ENCODE results near the gene EFEMP2. TPM values are rescaled to one million over a fixed set of nuclear protein-coding genes. Genes with fewer than 3 reads are reported as not detected.

EFEMP2 gene
- total and polyA plus RNA-seq, 2 donors (not counting 3 experiments of a cell fraction or from before 2014, with no cell fraction given): 81.7 to 207 TPM

DNA sequence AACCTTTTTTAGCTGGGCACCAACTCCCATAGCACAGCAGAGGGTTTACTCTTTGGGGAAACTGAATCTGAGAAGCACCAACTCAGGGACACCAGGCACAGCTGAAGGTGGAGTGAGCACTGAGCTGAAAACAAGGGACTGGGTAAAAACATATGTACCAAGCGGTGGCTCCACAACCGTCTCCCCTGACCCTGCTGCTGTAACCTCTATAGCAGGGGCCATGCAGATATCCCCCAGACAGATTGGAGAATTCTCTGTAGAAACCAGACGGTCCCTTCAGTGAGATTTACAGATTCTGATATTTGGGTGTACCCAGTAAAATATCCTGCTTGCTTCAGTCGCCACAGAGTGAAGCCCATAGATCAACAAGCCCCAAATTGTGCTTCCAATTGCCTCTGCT, 43.1 kb downstream of the EFEMP2 start:
- DNase-seq (ENCODE audit: low read depth, low spot score): no peak
- Histone ChIP-seq H3K27me3 (ENCODE audit: control insufficient read depth in 2 of 2, insufficient read depth in 2 of 2, low read length in 2 of 2) (peaks cover 21 to 28% of the 10 kb centered on the region in 2 experiments), H2AFZ (ENCODE audit: low read depth, low read length) (no peak overlapping the region), H3K9me3 (replicated peaks; ENCODE audit: control insufficient read depth, insufficient read depth, low read length) (no peaks in the 10 kb centered on the region), H3K27ac (ENCODE audit: insufficient read depth, low read depth, low read length) (no peak overlapping the region), H4K20me1 (replicated peaks; ENCODE audit: control insufficient read depth, extremely low read depth, insufficient read depth, low read length) (no peaks in the 10 kb centered on the region), H3K79me2 (ENCODE audit: control insufficient read depth, insufficient read depth, low read length) (no peaks in the 10 kb centered on the region), H3K4me1 (ENCODE audit: control insufficient read depth, extremely low read depth, insufficient read depth, low read length) (peaks cover 11% of the 10 kb centered on the region), H3K4me3 (replicated peaks in 1 of 3; ENCODE audit: insufficient read depth in 1 of 3, low read depth in 1 of 3, low read length in 3 of 3) (no peak overlapping the region), H3K9ac (replicated peaks; ENCODE audit: extremely low read depth, insufficient read depth, low read length) (no peak overlapping the region), H3K36me3 (ENCODE audit: control insufficient read depth in 2 of 2, extremely low read depth in 1 of 2, insufficient read depth in 2 of 2, low read length in 2 of 2) (no peaks in the 10 kb centered on the region), H3K9me1 (replicated peaks; ENCODE audit: control insufficient read depth, extremely low read depth, insufficient read depth, low read length) (no peaks in the 10 kb centered on the region), H3K4me2 (ENCODE audit: insufficient read depth, low read length) (no peak overlapping the region)
- no TSS peak for BruUV-seq (replicated peaks)
- ChIA-PET POLR2A (no interaction called here), CTCF (interaction anchor here (0.8 to 1.2 kb wide), 4 partner anchors 21 to 69 kb away, joined by 3 to 4 read pairs (median 3); partner anchors contain the start of gene MUS81)
- intact Hi-C loops (cut with micrococcal nuclease) (no loop called here), dilution Hi-C loops (cut with MboI; ENCODE audit: extremely low pct_ligation_motif_present, low sequenced_read_pairs) (no loop called here)
- no peak for TF ChIP-seq JUN (IDR thresholded peaks at IDR 0.05; ENCODE audit: borderline replicate concordance, insufficient read depth, insufficient read length, low read depth)
- TF ChIP-seq, protein P1, sequence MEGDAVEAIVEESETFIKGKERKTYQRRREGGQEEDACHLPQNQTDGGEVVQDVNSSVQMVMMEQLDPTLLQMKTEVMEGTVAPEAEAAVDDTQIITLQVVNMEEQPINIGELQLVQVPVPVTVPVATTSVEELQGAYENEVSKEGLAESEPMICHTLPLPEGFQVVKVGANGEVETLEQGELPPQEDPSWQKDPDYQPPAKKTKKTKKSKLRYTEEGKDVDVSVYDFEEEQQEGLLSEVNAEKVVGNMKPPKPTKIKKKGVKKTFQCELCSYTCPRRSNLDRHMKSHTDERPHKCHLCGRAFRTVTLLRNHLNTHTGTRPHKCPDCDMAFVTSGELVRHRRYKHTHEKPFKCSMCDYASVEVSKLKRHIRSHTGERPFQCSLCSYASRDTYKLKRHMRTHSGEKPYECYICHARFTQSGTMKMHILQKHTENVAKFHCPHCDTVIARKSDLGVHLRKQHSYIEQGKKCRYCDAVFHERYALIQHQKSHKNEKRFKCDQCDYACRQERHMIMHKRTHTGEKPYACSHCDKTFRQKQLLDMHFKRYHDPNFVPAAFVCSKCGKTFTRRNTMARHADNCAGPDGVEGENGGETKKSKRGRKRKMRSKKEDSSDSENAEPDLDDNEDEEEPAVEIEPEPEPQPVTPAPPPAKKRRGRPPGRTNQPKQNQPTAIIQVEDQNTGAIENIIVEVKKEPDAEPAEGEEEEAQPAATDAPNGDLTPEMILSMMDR (IDR thresholded peaks at IDR 0.05; ENCODE audit: extremely low read depth in 1 of 2, insufficient read depth in 1 of 2, low read depth in 1 of 2, low read length in 2 of 2): no peak
- TF ChIP-seq, protein P2, sequence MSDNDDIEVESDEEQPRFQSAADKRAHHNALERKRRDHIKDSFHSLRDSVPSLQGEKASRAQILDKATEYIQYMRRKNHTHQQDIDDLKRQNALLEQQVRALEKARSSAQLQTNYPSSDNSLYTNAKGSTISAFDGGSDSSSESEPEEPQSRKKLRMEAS (IDR thresholded peaks at IDR 0.05; ENCODE audit: insufficient read depth, insufficient read length): no peak
- TF ChIP-seq POLR2AphosphoS5 (IDR thresholded peaks at IDR 0.05; ENCODE audit: insufficient read depth, low read depth, low read length): no peak
- TF ChIP-seq EZH2 (IDR thresholded peaks at IDR 0.05; ENCODE audit: borderline replicate concordance, low read depth, low read length, severe bottlenecking): no peak
- TF ChIP-seq FOS (IDR thresholded peaks at IDR 0.05; ENCODE audit: borderline replicate concordance, insufficient read depth, low read length): no peak
- no peak for FAIRE-seq
